PC-3 (cell line): ENCODE data around the gene CPSF4L.

ENCODE experiments used
- CTCF ChIP-seq: fragments of 300-600 bp; sonication (generic); conservative IDR thresholded peaks from 2 replicates; pipeline ENCODE4 v1.5.1; 2017; ENCODE audit warnings: antibody characterized with exemption, low read depth, mild to moderate bottlenecking, low read length
- EZH2 ChIP-seq: fragments of 300-600 bp; sonication (generic); IDR thresholded peaks from one replicate; pipeline ENCODE4 v1.6.1; 2017; ENCODE audit warnings: antibody characterized with exemption, mild to moderate bottlenecking, low read length; ENCODE audit not compliant: unreplicated experiment
- EZH2phosphoT487 ChIP-seq: fragments of 300-600 bp; sonication (generic); IDR thresholded peaks from 2 replicates; pipeline ENCODE4 v1.6.1; 2018; ENCODE audit warnings: mild to moderate bottlenecking, antibody characterized with exemption, low read length, borderline replicate concordance

GRCh38 chr17:73261617-73261951, at the start of gene CPSF4L:
- TF ChIP-seq EZH2 (no peak), CTCF (no peak), EZH2phosphoT487 (no peak)
